IMR-90 (cell line): ENCODE results near the gene ZFAND6. TPM values are rescaled to one million over a fixed set of nuclear protein-coding genes. Genes with fewer than 3 reads are reported as not detected.

ENCODE experiments used
- ATAC-seq: fragments of 200-7000 bp; cut with Tn5 transposase; 2 replicates; pipeline ENCODE4 v1.9.1; 2020; ENCODE audit warnings: low read depth, mild to moderate bottlenecking, moderate library complexity
- BruUV-seq: library from RNA; stranded (reverse); fragments of 400-500 nt; replicated peaks from 2 replicates; lab custom pipeline; 2021; lab: Mats Ljungman, UMichigan
- CTCF ChIA-PET: fragments of 300-600 bp; formaldehyde crosslinking; extraction: SDS; loops from one replicate; lab custom pipeline; 2021; ENCODE audit warnings: antibody characterized with exemption; lab: Yijun Ruan, JAX
- POLR2A ChIA-PET: fragments of 300-600 bp; sonication (Branson Sonifier 250); formaldehyde crosslinking; loops from one replicate; lab custom pipeline; 2022; ENCODE audit warnings: antibody characterized with exemption; ENCODE audit not compliant: unreplicated experiment; lab: Charles Lee
- DNase-seq: peaks from one replicate; pipeline ENCODE4 v3.0.0; 2013
- H2AFZ ChIP-seq: replicated peaks from 2 replicates; pipeline ENCODE3; 2013; ENCODE audit warnings: low read length, mild to moderate bottlenecking; ENCODE audit not compliant: poor library complexity
- H2AK5ac ChIP-seq: 2 replicates; pipeline ENCODE4 v1.6.1; 2013; ENCODE audit warnings: low read depth, low read length, inconsistent platforms
- H2AK9ac ChIP-seq: replicated peaks from 2 replicates; pipeline ENCODE3; 2013; ENCODE audit warnings: mild to moderate bottlenecking, low read depth, low read length, moderate library complexity; ENCODE audit not compliant: poor library complexity
- H2BK120ac ChIP-seq: 2 replicates; pipeline ENCODE4 v1.6.1; 2013; ENCODE audit warnings: low read depth, low read length, inconsistent platforms
- H2BK15ac ChIP-seq: 3 replicates; pipeline ENCODE4 v1.6.1; 2013; ENCODE audit warnings: low read depth, low read length, inconsistent platforms
- H2BK20ac ChIP-seq: 2 replicates; pipeline ENCODE4 v1.6.1; 2013; ENCODE audit warnings: low read depth, mild to moderate bottlenecking, inconsistent platforms, low read length, moderate library complexity
- H2BK5ac ChIP-seq: 2 replicates; pipeline ENCODE4 v1.6.1; 2013; ENCODE audit warnings: mild to moderate bottlenecking, low read depth, low read length, inconsistent platforms; ENCODE audit not compliant: poor library complexity, severe bottlenecking
- H3K14ac ChIP-seq: replicated peaks from 2 replicates; pipeline ENCODE4 v1.6.1; 2013; ENCODE audit warnings: low read depth, low read length, inconsistent platforms
- H3K18ac ChIP-seq: 2 replicates; pipeline ENCODE4 v1.6.1; 2013; ENCODE audit warnings: low read depth, low read length, control low read depth
- H3K23ac ChIP-seq: 2 replicates; pipeline ENCODE4 v1.6.1; 2013; ENCODE audit warnings: low read depth, low read length, inconsistent platforms
- H3K27ac ChIP-seq: 2 replicates; pipeline ENCODE4 v1.5.1; 2013; ENCODE audit warnings: mild to moderate bottlenecking, control low read depth, low read length; ENCODE audit not compliant: insufficient read depth
- H3K27me3 ChIP-seq: 2 replicates; pipeline ENCODE4 v1.6.1; 2013; ENCODE audit warnings: low read length; ENCODE audit not compliant: control insufficient read depth, insufficient read depth
- H3K36me3 ChIP-seq: 2 replicates; pipeline ENCODE4 v1.6.1; 2013; ENCODE audit warnings: low read length, mixed read lengths; ENCODE audit not compliant: control insufficient read depth, insufficient read depth
- H3K4ac ChIP-seq: 2 replicates; pipeline ENCODE4 v1.6.1; 2013; ENCODE audit warnings: low read depth, low read length, inconsistent platforms
- H3K4me1 ChIP-seq: 2 replicates; pipeline ENCODE4 v1.6.1; 2013; ENCODE audit warnings: low read length, mixed read lengths; ENCODE audit not compliant: control insufficient read depth, insufficient read depth
- H3K4me2 ChIP-seq: 2 replicates; pipeline ENCODE4 v1.6.1; 2013; ENCODE audit warnings: low read depth, mild to moderate bottlenecking, control low read depth, low read length, moderate library complexity
- H3K4me3 ChIP-seq: 2 replicates; pipeline ENCODE4 v1.5.1; 2013; ENCODE audit warnings: low read depth, mild to moderate bottlenecking, control low read depth, low read length, moderate library complexity; ENCODE audit not compliant: insufficient read depth
- H3K56ac ChIP-seq: 2 replicates; pipeline ENCODE4 v1.6.1; 2013; ENCODE audit warnings: low read length, inconsistent platforms; ENCODE audit not compliant: insufficient read depth; ENCODE audit errors: extremely low read depth
- H3K79me1 ChIP-seq, 2 experiments: 2 replicates each; pipeline ENCODE4 v1.6.1; 2013; ENCODE audit warnings: low read length in 2 of 2, inconsistent platforms in 1 of 2, low read depth in 1 of 2
- H3K9ac ChIP-seq: 2 replicates; pipeline ENCODE4 v1.6.1; 2013; ENCODE audit warnings: low read depth, low read length, control low read depth
- H3K9me1 ChIP-seq: 2 replicates; pipeline ENCODE4 v1.6.1; 2013; ENCODE audit warnings: low read length, inconsistent platforms; ENCODE audit not compliant: insufficient read depth
- H3K9me3 ChIP-seq: 2 replicates; pipeline ENCODE4 v1.6.1; 2013; ENCODE audit warnings: low read length; ENCODE audit not compliant: control insufficient read depth, insufficient read depth
- H4K20me1 ChIP-seq: 2 replicates; pipeline ENCODE4 v1.6.1; 2013; ENCODE audit warnings: low read length, inconsistent platforms; ENCODE audit not compliant: insufficient read depth
- H4K5ac ChIP-seq: 2 replicates; pipeline ENCODE4 v1.6.1; 2013; ENCODE audit warnings: mild to moderate bottlenecking, low read depth, low read length, control low read depth
- H4K8ac ChIP-seq, 2 experiments: 2 replicates each; pipeline ENCODE4 v1.6.1; 2013; ENCODE audit warnings: low read depth in 2 of 2, low read length in 2 of 2, control low read depth in 1 of 2, inconsistent platforms in 1 of 2
- H4K91ac ChIP-seq: 2 replicates; pipeline ENCODE4 v1.6.1; 2013; ENCODE audit warnings: low read depth, low read length, inconsistent platforms; ENCODE audit not compliant: insufficient read depth
- BHLHE40 ChIP-seq: fragments of 150-350 bp; IDR thresholded peaks from 2 replicates; pipeline ENCODE4 v1.6.1; 2016; ENCODE audit warnings: mild to moderate bottlenecking, low read depth, low read length
- CTCF ChIP-seq: conservative IDR thresholded peaks from 2 replicates; pipeline ENCODE4 v1.5.1; 2012; ENCODE audit warnings: mild to moderate bottlenecking, low read depth, low read length, improper control_type of control experiment
- MAFK ChIP-seq: IDR thresholded peaks from 2 replicates; pipeline ENCODE4 v1.6.1; 2012; ENCODE audit warnings: low read depth, low read length, improper control_type of control experiment
- RFX5 ChIP-seq: IDR thresholded peaks from 2 replicates; pipeline ENCODE4 v1.8.0; 2012; ENCODE audit warnings: low read depth, mild to moderate bottlenecking, low read length, moderate library complexity
- SMC3 ChIP-seq: fragments of 150-350 bp; IDR thresholded peaks from 2 replicates; pipeline ENCODE4 v1.6.1; 2016; ENCODE audit warnings: low read depth, mild to moderate bottlenecking, antibody characterized with exemption, low read length, moderate library complexity
- WGBS, 2 experiments: methylation state at CpG; one replicate each; pipeline versions ENCODE4 v1.1.5 to v1.1.7; 2013; ENCODE audit warnings: missing lambda C conversion rate in 2 of 2; ENCODE audit not compliant: insufficient read length in 1 of 2; ENCODE audit errors: extremely low coverage in 2 of 2; 5-methylcytosine and 5-hydroxymethylcytosine counted together
- dilution Hi-C: fragments of 300-500 bp; cut with HindIII; formaldehyde crosslinking; loops from one replicate; pipeline ENCODE4 v1.14.3; 2018; ENCODE audit warnings: low sequenced_read_pairs; ENCODE audit not compliant: unreplicated experiment
- in situ Hi-C: fragments of 300-500 bp; cut with MboI; formaldehyde crosslinking; loops from 3 replicates; pipeline ENCODE4 v1.14.3; 2019; ENCODE audit warnings: low sequenced_read_pairs, inconsistent platforms, mixed read lengths
- intact Hi-C: fragments of 100-400 bp; cut with micrococcal nuclease; formaldehyde crosslinking; loops from 2 replicates; pipeline ENCODE4 v1.10.0; 2022
- polyA plus RNA-seq, 3 experiments: library from polyadenylated mRNA; depleted of rRNA; stranded (reverse); fragments of >200 nt; gene quantifications; 2 replicates each; pipeline ENCODE4 v1.2.3, GENCODE V29; 2012; ENCODE audit warnings: low replicate concordance in 1 of 3
- total RNA-seq: library from RNA; depleted of rRNA; stranded (reverse); fragments of >200 nt; gene quantifications from 2 replicates; pipeline ENCODE4 v1.2.3, GENCODE V29; 2012

The ZFAND6 gene
- total and polyA plus RNA-seq, 2 of the 4 experiments (the other 2 are of a cell fraction) = 77.5 to 96.4 TPM

- dilution Hi-C loops (no loop called here), in situ Hi-C loops (no loop called here)
- H2BK20ac ChIP-seq = no peak overlapping the region
These were observed 62.1 kb downstream of the ZFAND6 start for GRCh38 chr15:80121546-80121945.

More at GRCh38 chr15:80121546-80121945, 62.1 kb downstream of the ZFAND6 start:
- TF ChIP-seq CTCF = no peak
- no peak for TF ChIP-seq BHLHE40
- no peak for TF ChIP-seq RFX5
- no peak for TF ChIP-seq SMC3
- no peak for TF ChIP-seq MAFK
- intact Hi-C loops = no loop called here
- Histone ChIP-seq H3K56ac (no peak overlapping the region), H3K14ac (no peak overlapping the region), H3K36me3 (peaks cover 7% of the 10 kb centered on the region), H3K79me1 (peaks cover 19 to 36% of the 10 kb centered on the region in 2 experiments), H3K18ac (no peak overlapping the region), H4K5ac (no peak overlapping the region), H3K4me3 (no peak overlapping the region), H3K9me3 (no peaks in the 10 kb centered on the region), H3K9me1 (peaks cover 2% of the 10 kb centered on the region; the same call in 1 of the 2 replicates), H2AK5ac (no peak overlapping the region), H3K4me1 (no peaks in the 10 kb centered on the region), H4K8ac (no peak overlapping the region), H2AFZ (no peak overlapping the region), H2BK15ac (no peak overlapping the region), H3K27me3 (no peaks in the 10 kb centered on the region), H3K4ac (no peak overlapping the region), H2AK9ac (no peak overlapping the region), H4K20me1 (peaks cover 3% of the 10 kb centered on the region; the same call in 1 of the 2 replicates), H3K23ac (no peak overlapping the region), H3K4me2 (no peak overlapping the region), H3K27ac (no peak overlapping the region), H2BK5ac (no peak overlapping the region), H3K9ac (no peak overlapping the region), H4K91ac (no peak overlapping the region), H2BK120ac (no peak overlapping the region)
- ATAC-seq (no peak), DNase-seq (no peak)
- no TSS peak for BruUV-seq
- ChIA-PET POLR2A (no interaction called here), CTCF (no interaction called here)
- no CpG with 5 or more reads among the region's 4 CpGs for WGBS, 2 experiments
